Keratinocyte (primary cell): ENCODE measurements around the gene SLC41A3.
"Not testable (repeated sequence)": the region's sequence is repeated elsewhere in the genome, so short reads cannot be mapped to it uniquely, and the experiment has no call there.

Source experiments
- CTCF ChIP-seq, 3 experiments: IDR thresholded peaks in 1 of 3; conservative IDR thresholded peaks in 1 of 3; optimal IDR thresholded peaks in 1 of 3; 2 replicates in 2 of 3; 3 replicates in 1 of 3; pipeline versions ENCODE3 to v1.5.1; 2011; ENCODE audit warnings: low read length in 3 of 3, mild to moderate bottlenecking in 3 of 3, moderate library complexity in 2 of 3, control low read depth in 1 of 3, inconsistent platforms in 1 of 3; ENCODE audit not compliant: insufficient read depth in 2 of 3; ENCODE audit errors: extremely low read depth in 1 of 3
- EZH2 ChIP-seq: IDR thresholded peaks from one replicate; pipeline ENCODE4 v1.6.1; 2012; ENCODE audit warnings: inconsistent platforms, mild to moderate bottlenecking, low read length, moderate library complexity

DNA sequence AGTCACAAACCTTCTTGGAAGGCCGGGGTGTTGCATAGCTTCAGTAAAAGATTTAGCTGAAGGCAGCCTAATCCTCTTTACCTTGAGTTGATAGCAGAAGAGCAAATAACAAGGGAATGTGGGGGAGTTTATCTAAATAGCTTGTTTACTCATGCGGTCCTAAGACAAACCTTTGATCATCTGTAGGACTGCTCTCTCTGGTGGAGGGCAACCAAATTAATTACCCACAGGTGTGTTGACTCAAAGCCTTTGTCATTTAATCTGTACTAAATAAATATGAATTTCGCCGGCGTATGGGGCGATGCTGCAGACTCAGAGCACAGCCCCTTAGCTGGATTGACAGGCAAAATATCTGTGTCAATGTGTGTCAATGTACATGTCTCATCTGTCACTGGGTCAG is 17.2 kb downstream of the SLC41A3 start:
- not testable (repeated sequence) for TF ChIP-seq CTCF (optimal IDR thresholded peaks at IDR 0.05 in 1 of 3, IDR thresholded peaks at IDR 0.05 in 1 of 3, conservative IDR thresholded peaks at IDR 0.05 in 1 of 3; ENCODE audit: extremely low read depth in 1 of 3, insufficient read depth in 2 of 3, low read length in 3 of 3); EZH2
